AG04450 (cell line): ENCODE data around the gene SYT2. TPM values are rescaled to one million over a fixed set of nuclear protein-coding genes. Genes with fewer than 3 reads are reported as not detected.
"Not testable (repeated sequence)": the region's sequence is repeated elsewhere in the genome, so short reads cannot be mapped to it uniquely, and the experiment has no call there.

ENCODE experiments used
- CTCF ChIA-PET: fragments of 300-600, 350-600 bp; formaldehyde crosslinking; extraction: SDS; loops from one replicate; lab custom pipeline; 2022; ENCODE audit warnings: antibody characterized with exemption, inconsistent platforms; lab: Charles Lee
- POLR2A ChIA-PET: fragments of 350-600 bp; formaldehyde crosslinking; extraction: SDS; loops from one replicate; lab custom pipeline; 2021; ENCODE audit warnings: antibody characterized with exemption, inconsistent platforms; lab: Yijun Ruan, JAX
- DNase-seq: peaks from one replicate; pipeline ENCODE4 v3.0.0-alpha.2; 2011; ENCODE audit warnings: low read depth, low spot score
- H3K27ac ChIP-seq: one replicate; pipeline ENCODE4 v1.5.1; 2012; ENCODE audit warnings: low read depth, low read length, control low read depth
- H3K27me3 ChIP-seq: one replicate; pipeline ENCODE4 v1.6.0; 2012; ENCODE audit warnings: low read length; ENCODE audit not compliant: control insufficient read depth, insufficient read depth
- H3K4me3 ChIP-seq: 2 replicates; pipeline ENCODE4 v1.5.1; 2011; ENCODE audit warnings: mild to moderate bottlenecking, low read depth, low read length, control low read depth
- H3K9me3 ChIP-seq: 2 replicates; pipeline ENCODE4 v1.5.1; 2012; ENCODE audit warnings: low read length; ENCODE audit not compliant: control insufficient read depth, insufficient read depth
- CTCF ChIP-seq: IDR thresholded peaks from 2 replicates; pipeline ENCODE4 v1.5.1; 2011; ENCODE audit warnings: low read depth, low read length, control low read depth, inconsistent platforms
- polyA plus RNA-seq: library from polyadenylated mRNA; depleted of rRNA; stranded (reverse); fragments of >200 nt; gene quantifications from 2 replicates; pipeline ENCODE4 v1.2.3, GENCODE V29; 2011

The SYT2 gene
- polyA plus RNA-seq, 1 experiment, result 0.01 TPM

- no peak for DNase-seq
- no peak overlapping the region for H3K27ac ChIP-seq
- H3K9me3 ChIP-seq, result no peaks in the 10 kb centered on the region
- H3K4me3 ChIP-seq, result no peak overlapping the region
- TF ChIP-seq CTCF, result no peak
- CTCF ChIA-PET, result interaction anchor here (1.2 to 3.2 kb wide), 3 partner anchors 9 to 384 kb away, joined by 3 to 27 read pairs (median 3); no protein-coding TSS in a partner anchor
- POLR2A ChIA-PET, result no interaction called here
- H3K27me3 ChIP-seq, result no peaks in the 10 kb centered on the region
Observed at GRCh38 chr1:202728951-202729350, 18.7 kb upstream of the SYT2 start.

GRCh38 chr1:202725526-202725925 lies 15.3 kb upstream of the SYT2 start:
- CTCF ChIA-PET, result interaction anchor here (1.1 to 1.2 kb wide), 2 partner anchors 261 to 540 kb away, joined by 3 to 4 read pairs; no protein-coding TSS in a partner anchor
- POLR2A ChIA-PET, result no interaction called here
- Histone ChIP-seq H3K27ac (no peak overlapping the region), H3K27me3 (no peaks in the 10 kb centered on the region), H3K9me3 (no peaks in the 10 kb centered on the region), H3K4me3 (no peak overlapping the region)
- DNase-seq, result no peak
- TF ChIP-seq CTCF, result no peak

GRCh38 chr1:202723708-202724107 lies 13.5 kb upstream of the SYT2 start:
- ChIA-PET POLR2A (no interaction called here), CTCF (interaction anchor here (0.6 kb wide), 2 partner anchors 14 to 408 kb away, joined by 3 read pairs; no protein-coding TSS in a partner anchor)
- H3K9me3 ChIP-seq, result no peaks in the 10 kb centered on the region
- no peak overlapping the region for H3K4me3 ChIP-seq
- no peak for TF ChIP-seq CTCF
- no peak for DNase-seq
- no peak overlapping the region for H3K27ac ChIP-seq
- no peaks in the 10 kb centered on the region for H3K27me3 ChIP-seq

GRCh38 chr1:202723046-202723445 lies 12.8 kb upstream of the SYT2 start:
- ChIA-PET POLR2A (interaction anchor here (0.9 kb wide), 1 partner anchor 85 kb away, joined by 3 read pairs; the partner anchor contains the start of gene KDM5B), CTCF (interaction anchor here (0.6 kb wide), 2 partner anchors 13 to 408 kb away, joined by 3 read pairs; no protein-coding TSS in a partner anchor)
- not testable (repeated sequence) for DNase-seq, H3K9me3 ChIP-seq, H3K27ac ChIP-seq, H3K27me3 ChIP-seq, H3K4me3 ChIP-seq

GRCh38 chr1:202716654-202717053 lies 6.4 kb upstream of the SYT2 start:
- TF ChIP-seq CTCF, result no peak
- Histone ChIP-seq H3K9me3 (no peaks in the 10 kb centered on the region), H3K27me3 (peaks cover 29% of the 10 kb centered on the region), H3K27ac (no peak overlapping the region), H3K4me3 (no peak overlapping the region)
- DNase-seq, result no peak
- POLR2A ChIA-PET, result no interaction called here
- CTCF ChIA-PET, result interaction anchor here (0.9 to 6.3 kb wide), 4 partner anchors 12 to 372 kb away, joined by 3 to 83 read pairs (median 5); no protein-coding TSS in a partner anchor

GRCh38 chr1:202714202-202714601 lies 3.9 kb upstream of the SYT2 start:
- H3K27me3 ChIP-seq, result peaks cover 52% of the 10 kb centered on the region
- H3K27ac ChIP-seq, H3K4me3 ChIP-seq, H3K9me3 ChIP-seq, POLR2A ChIA-PET, DNase-seq: not testable (repeated sequence)
- CTCF ChIA-PET, result interaction anchor here (6.3 kb wide), 1 partner anchor 249 kb away, joined by 83 read pairs; no protein-coding TSS in a partner anchor
